Neuronal stem cell (in vitro differentiated cells): ENCODE results near the gene PTPRD.
"Not testable (repeated sequence)": the region's sequence is repeated elsewhere in the genome, so short reads cannot be mapped to it uniquely, and the experiment has no call there.

Source experiments
- DNase-seq: peaks from one replicate; pipeline ENCODE4 v3.0.0-alpha.2; 2013; ENCODE audit warnings: low spot score
- H2AFZ ChIP-seq: one replicate; pipeline ENCODE4 v1.6.1; 2013; ENCODE audit warnings: mild to moderate bottlenecking, low read length, inconsistent platforms
- H2AK5ac ChIP-seq: 2 replicates; pipeline ENCODE4 v1.6.1; 2013; ENCODE audit warnings: low read depth, mild to moderate bottlenecking, inconsistent platforms, low read length, moderate library complexity, mixed read lengths
- H2BK120ac ChIP-seq: 2 replicates; pipeline ENCODE4 v1.6.1; 2013; ENCODE audit warnings: low read depth, mild to moderate bottlenecking, inconsistent platforms, low read length, moderate library complexity, mixed read lengths
- H2BK12ac ChIP-seq: one replicate; pipeline ENCODE4 v1.6.1; 2013; ENCODE audit warnings: low read length, inconsistent platforms
- H2BK15ac ChIP-seq: 2 replicates; pipeline ENCODE4 v1.6.1; 2013; ENCODE audit warnings: mild to moderate bottlenecking, low read length, inconsistent platforms, mixed read lengths
- H2BK5ac ChIP-seq: one replicate; pipeline ENCODE4 v1.6.1; 2013; ENCODE audit warnings: inconsistent platforms, mild to moderate bottlenecking, low read length, moderate library complexity
- H3K14ac ChIP-seq: one replicate; pipeline ENCODE4 v1.6.1; 2013; ENCODE audit warnings: low read length, inconsistent platforms
- H3K18ac ChIP-seq: 2 replicates; pipeline ENCODE4 v1.6.1; 2013; ENCODE audit warnings: low read length, inconsistent platforms
- H3K23ac ChIP-seq: 2 replicates; pipeline ENCODE4 v1.6.1; 2013; ENCODE audit warnings: low read depth, mild to moderate bottlenecking, mixed read lengths, low read length, inconsistent platforms; ENCODE audit not compliant: poor library complexity
- H3K27ac ChIP-seq: replicated peaks from 3 replicates; pipeline ENCODE4 v1.5.1; 2013; ENCODE audit warnings: low read length, inconsistent platforms
- H3K27me3 ChIP-seq, 3 experiments: 2 replicates each; pipeline ENCODE4 v1.6.1; 2013; ENCODE audit warnings: low read length in 3 of 3, mild to moderate bottlenecking in 2 of 3, inconsistent platforms in 1 of 3, low read depth in 1 of 3, mixed read lengths in 1 of 3, moderate library complexity in 1 of 3; ENCODE audit not compliant: control insufficient read depth in 3 of 3, insufficient read depth in 3 of 3
- H3K36me3 ChIP-seq, 2 donors: replicated peaks in 1 of 2; 2 replicates each; pipeline ENCODE4 v1.6.1; 2013; ENCODE audit warnings: low read length in 2 of 2; ENCODE audit not compliant: control insufficient read depth in 2 of 2, insufficient read depth in 2 of 2
- H3K4ac ChIP-seq: 2 replicates; pipeline ENCODE4 v1.6.1; 2013; ENCODE audit warnings: inconsistent platforms, mild to moderate bottlenecking, low read length, moderate library complexity
- H3K4me1 ChIP-seq, 2 donors: 1 replicate in 1 of 2; 2 replicates in 1 of 2; pipeline ENCODE4 v1.6.1; 2013; ENCODE audit warnings: low read length in 2 of 2, low read depth in 1 of 2; ENCODE audit not compliant: control insufficient read depth in 2 of 2, insufficient read depth in 1 of 2
- H3K4me2 ChIP-seq: one replicate; pipeline ENCODE4 v1.6.1; 2013; ENCODE audit warnings: mild to moderate bottlenecking, low read length, inconsistent platforms; ENCODE audit not compliant: insufficient read depth, poor library complexity, severe bottlenecking
- H3K4me3 ChIP-seq, 2 donors: 2 replicates each; pipeline ENCODE4 v1.5.1; 2013; ENCODE audit warnings: low read length in 2 of 2, mild to moderate bottlenecking in 2 of 2, inconsistent platforms in 1 of 2, moderate library complexity in 1 of 2
- H3K79me1 ChIP-seq: one replicate; pipeline ENCODE4 v1.6.1; 2013; ENCODE audit warnings: low read depth, mild to moderate bottlenecking, inconsistent platforms, low read length, moderate library complexity
- H3K9ac ChIP-seq: one replicate; pipeline ENCODE4 v1.6.1; 2013; ENCODE audit warnings: mild to moderate bottlenecking, low read depth, low read length, inconsistent platforms; ENCODE audit not compliant: poor library complexity
- H3K9me3 ChIP-seq, 2 donors: replicated peaks in 1 of 2; 2 replicates each; pipeline versions ENCODE3 to v1.6.1; 2013; ENCODE audit warnings: low read length in 2 of 2, mild to moderate bottlenecking in 2 of 2, inconsistent platforms in 1 of 2, low read depth in 1 of 2, mixed read lengths in 1 of 2, moderate library complexity in 1 of 2; ENCODE audit not compliant: control insufficient read depth in 2 of 2, insufficient read depth in 1 of 2
- H4K8ac ChIP-seq: one replicate; pipeline ENCODE4 v1.6.1; 2013; ENCODE audit warnings: low read depth, mild to moderate bottlenecking, inconsistent platforms, low read length, moderate library complexity
- H4K91ac ChIP-seq: one replicate; pipeline ENCODE4 v1.6.1; 2013; ENCODE audit warnings: low read length, low read depth, mild to moderate bottlenecking, inconsistent platforms; ENCODE audit not compliant: poor library complexity
- WGBS, 2 donors: extraction: QIAGEN DNeasy Blood & Tissue Kit; methylation state at CpG; one replicate each; pipeline ENCODE4 v1.1.7; 2013; ENCODE audit warnings: missing lambda C conversion rate in 2 of 2, mixed read lengths in 1 of 2; ENCODE audit not compliant: insufficient read length in 2 of 2, insufficient replicate concordance in 1 of 2; ENCODE audit errors: extremely low coverage in 2 of 2; 5-methylcytosine and 5-hydroxymethylcytosine counted together

PTPRD gene

DNA sequence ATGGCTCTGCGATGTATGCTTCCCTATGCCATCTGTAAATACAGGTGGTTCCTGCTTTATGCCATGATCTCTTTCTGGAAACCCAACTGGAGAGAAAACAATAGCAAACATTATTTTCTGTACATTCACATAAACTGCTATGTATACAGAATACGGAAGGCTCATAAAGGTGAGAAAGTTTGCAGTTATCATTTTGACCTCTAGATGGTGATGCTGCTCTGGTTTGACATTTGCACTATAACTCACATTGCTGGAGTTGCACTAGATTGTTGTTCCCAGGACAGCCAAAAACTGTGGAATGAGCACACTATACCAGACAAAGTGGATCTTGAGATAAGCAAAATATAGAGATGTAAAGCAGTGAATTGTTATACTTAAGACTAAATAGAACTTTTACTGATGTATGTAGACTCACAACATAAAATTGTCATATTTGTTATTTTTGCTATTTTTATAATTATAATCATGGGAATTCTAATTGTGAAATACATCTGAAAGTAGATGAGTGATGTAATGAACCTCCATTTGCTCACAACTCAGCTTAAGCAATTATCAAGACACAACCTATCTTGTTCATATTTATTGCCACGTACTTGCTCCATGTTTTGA lies 246.5 kb downstream of the PTPRD start:
- peak; percentile 54 for DNase-seq
- Histone ChIP-seq H3K14ac (no peak overlapping the region), H3K36me3 (no peaks in the 10 kb centered on the region), H3K9ac (no peak overlapping the region), H3K4me3 (no peak overlapping the region), H3K4ac (no peak overlapping the region), H3K9me3 (no peaks in the 10 kb centered on the region), H3K18ac (no peak overlapping the region), H4K91ac (no peak overlapping the region), H3K27me3 (no peaks in the 10 kb centered on the region), H2BK12ac (no peak overlapping the region), H2BK15ac (no peak overlapping the region), H3K27ac (no peak overlapping the region), H3K4me1 (no peaks in the 10 kb centered on the region), H2AFZ (no peak overlapping the region), H3K23ac (no peak overlapping the region), H2AK5ac (no peak overlapping the region), H2BK120ac (no peak overlapping the region), H3K79me1 (no peaks in the 10 kb centered on the region), H2BK5ac (no peak overlapping the region), H4K8ac (no peak overlapping the region), H3K4me2 (no peak overlapping the region)
- no CpG with 5 or more reads among the region's 3 CpGs for WGBS, 2 donors

- H3K36me3 ChIP-seq: no peaks in the 10 kb centered on the region
- WGBS, 2 donors: no CpG with 5 or more reads among the region's 3 CpGs
- no peak overlapping the region for H3K4me2 ChIP-seq
- H2AFZ ChIP-seq: no peak overlapping the region
- H3K4me3 ChIP-seq: no peak overlapping the region
- H3K14ac ChIP-seq: no peak overlapping the region
- no peak overlapping the region for H2AK5ac ChIP-seq
- H2BK12ac ChIP-seq: no peak overlapping the region
- no peak overlapping the region for H3K9ac ChIP-seq
- no peak overlapping the region for H3K18ac ChIP-seq
- no peak overlapping the region for H2BK120ac ChIP-seq
- H3K27me3 ChIP-seq: no peaks in the 10 kb centered on the region
- DNase-seq: no peak
- no peak overlapping the region for H3K23ac ChIP-seq
- no peak overlapping the region for H2BK15ac ChIP-seq
- H3K79me1 ChIP-seq: no peaks in the 10 kb centered on the region
- no peaks in the 10 kb centered on the region for H3K9me3 ChIP-seq
- H4K8ac ChIP-seq: no peak overlapping the region
- no peak overlapping the region for H3K27ac ChIP-seq
- H2BK5ac ChIP-seq: no peak overlapping the region
- H4K91ac ChIP-seq: no peak overlapping the region
- H3K4ac ChIP-seq: no peak overlapping the region
- no peaks in the 10 kb centered on the region for H3K4me1 ChIP-seq
These were observed 258.2 kb downstream of the PTPRD start for GRCh38 chr9:10354591-10354990.

GRCh38 chr9:10345621-10346020 lies 267.2 kb downstream of the PTPRD start:
- H3K23ac ChIP-seq, H3K4me2 ChIP-seq, H3K9ac ChIP-seq, H2AFZ ChIP-seq, H2BK12ac ChIP-seq, H2AK5ac ChIP-seq, DNase-seq, H2BK15ac ChIP-seq, H4K91ac ChIP-seq, H3K4me3 ChIP-seq, H3K4me1 ChIP-seq, H3K27ac ChIP-seq, H2BK120ac ChIP-seq, H3K79me1 ChIP-seq, H3K18ac ChIP-seq, H3K4ac ChIP-seq, H3K27me3 ChIP-seq, H3K14ac ChIP-seq, H3K36me3 ChIP-seq, H2BK5ac ChIP-seq, H3K9me3 ChIP-seq, H4K8ac ChIP-seq: not testable (repeated sequence)
- no CpG with 5 or more reads among the region's 5 CpGs for WGBS, 2 donors

GRCh38 chr9:10341057-10341456 lies 271.7 kb downstream of the PTPRD start:
- no peaks in the 10 kb centered on the region for H3K36me3 ChIP-seq
- no peak overlapping the region for H3K4ac ChIP-seq
- no peak overlapping the region for H4K8ac ChIP-seq
- WGBS, 2 donors: no CpG with 5 or more reads among the region's 2 CpGs
- H3K14ac ChIP-seq: no peak overlapping the region
- no peak overlapping the region for H2BK120ac ChIP-seq
- no peak overlapping the region for H3K4me2 ChIP-seq
- H3K18ac ChIP-seq: no peak overlapping the region
- no peak overlapping the region for H2BK15ac ChIP-seq
- no peaks in the 10 kb centered on the region for H3K9me3 ChIP-seq
- no peak overlapping the region for H3K9ac ChIP-seq
- H2BK5ac ChIP-seq: no peak overlapping the region
- no peaks in the 10 kb centered on the region for H3K4me1 ChIP-seq
- no peak overlapping the region for H2AFZ ChIP-seq
- no peak overlapping the region for H3K4me3 ChIP-seq
- H3K23ac ChIP-seq: no peak overlapping the region
- H3K79me1 ChIP-seq: no peaks in the 10 kb centered on the region
- no peak overlapping the region for H4K91ac ChIP-seq
- no peak overlapping the region for H3K27ac ChIP-seq
- no peaks in the 10 kb centered on the region for H3K27me3 ChIP-seq
- H2AK5ac ChIP-seq: no peak overlapping the region
- DNase-seq: no peak
- H2BK12ac ChIP-seq: no peak overlapping the region
